OCI-LY3 (cell line): Measurements from ENCODE around the gene ZBED2.

ENCODE experiments used
- H2AFZ ChIP-seq: fragments of 200-600, 300-600 bp; shearing (Covaris generic); 2 replicates; pipeline ENCODE4 v1.6.0; 2014; ENCODE audit warnings: antibody characterized with exemption, low read depth, low read length
- H3K27ac ChIP-seq: fragments of 200-600, 300-600 bp; sonication (generic); 2 replicates; pipeline ENCODE4 v1.5.1; 2014; ENCODE audit warnings: mild to moderate bottlenecking, low read length, moderate library complexity, mixed read lengths
- H3K27me3 ChIP-seq: fragments of 200-600, 300-600 bp; sonication (generic); 2 replicates; pipeline ENCODE4 v1.6.1; 2014; ENCODE audit warnings: low read depth, low read length, mixed read lengths
- H3K36me3 ChIP-seq: fragments of 200-600, 300-600 bp; sonication (generic); replicated peaks from 2 replicates; pipeline ENCODE3; 2014; ENCODE audit warnings: low read depth, low read length, mixed read lengths
- H3K4me1 ChIP-seq: fragments of 300-600, 200-600 bp; sonication (generic); 2 replicates; pipeline ENCODE4 v1.6.1; 2014; ENCODE audit warnings: low read length, mixed read lengths
- H3K4me2 ChIP-seq: fragments of 200-600, 300-600 bp; sonication (generic); 2 replicates; pipeline ENCODE4 v1.6.1; 2014; ENCODE audit warnings: low read length, mixed read lengths
- H3K4me3 ChIP-seq: fragments of 300-600, 200-600 bp; sonication (generic); 2 replicates; pipeline ENCODE4 v1.5.1; 2014; ENCODE audit warnings: antibody characterized with exemption, mild to moderate bottlenecking, low read length, moderate library complexity
- H3K79me2 ChIP-seq: fragments of 300-600, 200-600 bp; shearing (Covaris generic); 2 replicates; pipeline ENCODE4 v1.6.1; 2014; ENCODE audit warnings: mild to moderate bottlenecking, low read length, mixed read lengths
- H3K9ac ChIP-seq: fragments of 300-600, 200-600 bp; shearing (Covaris generic); 2 replicates; pipeline ENCODE4 v1.6.0; 2014; ENCODE audit warnings: mild to moderate bottlenecking, low read length, moderate library complexity
- H3K9me3 ChIP-seq: fragments of 200-600, 300-600 bp; shearing (Covaris generic); 2 replicates; pipeline ENCODE4 v1.6.1; 2014; ENCODE audit warnings: low read length, mixed read lengths; ENCODE audit not compliant: insufficient read depth
- H4K20me1 ChIP-seq: fragments of 200-600, 300-600 bp; sonication (generic); 2 replicates; pipeline ENCODE4 v1.6.1; 2016; ENCODE audit warnings: low read length, mixed read lengths; ENCODE audit not compliant: insufficient read depth
- EZH2phosphoT487 ChIP-seq: fragments of 200-600 bp; shearing (Covaris generic); IDR thresholded peaks from 2 replicates; pipeline ENCODE4 v1.6.1; 2018; ENCODE audit warnings: antibody characterized with exemption, mixed run types, low read depth
- TF ChIP-seq, protein P1 (sequence below): fragments of 200-600, 300-600 bp; sonication (generic); IDR thresholded peaks from 2 replicates; pipeline ENCODE4 v1.5.1; 2014; ENCODE audit warnings: antibody characterized with exemption, low read length, low read depth

The ZBED2 gene

DNA sequence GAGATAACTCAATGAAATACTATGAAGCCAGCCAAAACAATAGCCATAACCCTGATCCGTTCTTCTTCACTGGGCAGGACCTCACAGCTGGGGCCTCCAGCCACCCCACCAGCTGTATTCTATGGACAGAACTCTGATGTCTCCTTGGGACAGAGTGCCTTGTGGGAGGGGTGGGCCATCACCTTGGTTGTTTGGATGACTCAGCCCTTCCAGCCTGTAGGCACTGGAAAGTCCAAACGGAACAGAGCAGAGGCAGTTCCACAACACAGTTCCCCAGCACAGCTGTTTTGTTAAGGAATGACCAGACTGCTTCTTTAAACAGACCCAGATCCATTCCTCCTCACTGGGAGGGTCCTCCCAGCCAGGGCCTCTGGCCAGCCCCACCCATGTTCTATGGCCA lies 31.9 kb upstream of the ZBED2 start:
- Histone ChIP-seq H3K9ac (no peak overlapping the region), H3K9me3 (no peaks in the 10 kb centered on the region; the same call in 1 of the 2 replicates), H3K4me3 (no peak overlapping the region), H3K79me2 (no peaks in the 10 kb centered on the region), H3K36me3 (no peaks in the 10 kb centered on the region), H3K4me2 (no peak overlapping the region), H3K27me3 (no peaks in the 10 kb centered on the region), H3K4me1 (no peaks in the 10 kb centered on the region), H2AFZ (no peak overlapping the region), H4K20me1 (no peaks in the 10 kb centered on the region), H3K27ac (no peak overlapping the region)
- TF ChIP-seq EZH2phosphoT487, result no peak
- TF ChIP-seq, protein P1, sequence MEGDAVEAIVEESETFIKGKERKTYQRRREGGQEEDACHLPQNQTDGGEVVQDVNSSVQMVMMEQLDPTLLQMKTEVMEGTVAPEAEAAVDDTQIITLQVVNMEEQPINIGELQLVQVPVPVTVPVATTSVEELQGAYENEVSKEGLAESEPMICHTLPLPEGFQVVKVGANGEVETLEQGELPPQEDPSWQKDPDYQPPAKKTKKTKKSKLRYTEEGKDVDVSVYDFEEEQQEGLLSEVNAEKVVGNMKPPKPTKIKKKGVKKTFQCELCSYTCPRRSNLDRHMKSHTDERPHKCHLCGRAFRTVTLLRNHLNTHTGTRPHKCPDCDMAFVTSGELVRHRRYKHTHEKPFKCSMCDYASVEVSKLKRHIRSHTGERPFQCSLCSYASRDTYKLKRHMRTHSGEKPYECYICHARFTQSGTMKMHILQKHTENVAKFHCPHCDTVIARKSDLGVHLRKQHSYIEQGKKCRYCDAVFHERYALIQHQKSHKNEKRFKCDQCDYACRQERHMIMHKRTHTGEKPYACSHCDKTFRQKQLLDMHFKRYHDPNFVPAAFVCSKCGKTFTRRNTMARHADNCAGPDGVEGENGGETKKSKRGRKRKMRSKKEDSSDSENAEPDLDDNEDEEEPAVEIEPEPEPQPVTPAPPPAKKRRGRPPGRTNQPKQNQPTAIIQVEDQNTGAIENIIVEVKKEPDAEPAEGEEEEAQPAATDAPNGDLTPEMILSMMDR, result no peak

GRCh38 chr3:111621535-111621934 lies 26.4 kb upstream of the ZBED2 start:
- no peak overlapping the region for H3K9ac ChIP-seq
- no peaks in the 10 kb centered on the region for H4K20me1 ChIP-seq
- TF ChIP-seq, protein P1, result peak; percentile 62
- TF ChIP-seq EZH2phosphoT487, result no peak
- H3K9me3 ChIP-seq, result no peaks in the 10 kb centered on the region
- H3K36me3 ChIP-seq, result no peaks in the 10 kb centered on the region
- no peak overlapping the region for H3K4me3 ChIP-seq
- no peak overlapping the region for H3K4me2 ChIP-seq
- no peak overlapping the region for H2AFZ ChIP-seq
- no peaks in the 10 kb centered on the region for H3K27me3 ChIP-seq
- no peaks in the 10 kb centered on the region for H3K4me1 ChIP-seq
- no peak overlapping the region for H3K27ac ChIP-seq
- no peaks in the 10 kb centered on the region for H3K79me2 ChIP-seq

DNA sequence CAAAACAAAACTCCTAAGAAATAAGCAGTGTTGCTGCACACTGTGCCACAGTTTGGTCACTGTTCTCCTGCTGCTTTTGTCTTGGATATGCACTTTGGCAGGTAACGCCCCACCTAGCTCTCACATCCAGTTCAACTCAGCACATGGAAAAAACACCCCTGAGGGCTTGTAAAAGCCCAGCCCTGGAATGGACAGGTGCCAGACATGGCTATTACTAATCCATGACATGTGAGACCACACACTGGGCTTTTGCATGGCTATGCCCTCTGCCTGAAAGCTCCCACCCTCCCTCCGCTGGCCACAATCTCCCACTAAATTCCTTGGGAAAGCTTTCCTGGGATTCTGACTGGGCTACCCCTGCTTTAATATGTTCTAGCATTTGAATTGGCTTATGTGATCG lies 24.7 kb upstream of the ZBED2 start:
- H3K4me3 ChIP-seq, result no peak overlapping the region
- no peak overlapping the region for H2AFZ ChIP-seq
- H3K4me1 ChIP-seq, result peaks cover 6% of the 10 kb centered on the region; the same call in 1 of the 2 replicates
- no peak overlapping the region for H3K9ac ChIP-seq
- H3K27me3 ChIP-seq, result no peaks in the 10 kb centered on the region
- no peaks in the 10 kb centered on the region for H4K20me1 ChIP-seq
- no peaks in the 10 kb centered on the region for H3K79me2 ChIP-seq
- no peak overlapping the region for H3K4me2 ChIP-seq
- no peaks in the 10 kb centered on the region for H3K9me3 ChIP-seq
- H3K27ac ChIP-seq, result no peak overlapping the region
- no peaks in the 10 kb centered on the region for H3K36me3 ChIP-seq
- TF ChIP-seq, protein P1, result no peak
- TF ChIP-seq EZH2phosphoT487, result no peak

GRCh38 chr3:111618945-111619344 lies 23.8 kb upstream of the ZBED2 start:
- H3K27me3 ChIP-seq, result no peaks in the 10 kb centered on the region
- H2AFZ ChIP-seq, result no peak overlapping the region
- peaks cover 6% of the 10 kb centered on the region; the same call in 1 of the 2 replicates for H3K4me1 ChIP-seq
- no peaks in the 10 kb centered on the region for H3K36me3 ChIP-seq
- H3K9ac ChIP-seq, result no peak overlapping the region
- no peak for TF ChIP-seq EZH2phosphoT487
- TF ChIP-seq, protein P1, result no peak
- no peak overlapping the region for H3K4me2 ChIP-seq
- H3K4me3 ChIP-seq, result no peak overlapping the region
- H3K9me3 ChIP-seq, result no peaks in the 10 kb centered on the region
- no peaks in the 10 kb centered on the region for H4K20me1 ChIP-seq
- H3K79me2 ChIP-seq, result no peaks in the 10 kb centered on the region
- H3K27ac ChIP-seq, result no peak overlapping the region
